HG02840 (cell line): ENCODE measurements around the gene PAM16.
"Not testable (repeated sequence)": the region's sequence is repeated elsewhere in the genome, so short reads cannot be mapped to it uniquely, and the experiment has no call there.

Experiments
- ATAC-seq: cut with Tn5 transposase; IDR thresholded peaks from one replicate; pipeline ENCODE4 v1.9.1; 2021; ENCODE audit warnings: mild to moderate bottlenecking, moderate library complexity, moderate number of reproducible peaks; ENCODE audit not compliant: unreplicated experiment, low FRiP score

The PAM16 gene

DNA sequence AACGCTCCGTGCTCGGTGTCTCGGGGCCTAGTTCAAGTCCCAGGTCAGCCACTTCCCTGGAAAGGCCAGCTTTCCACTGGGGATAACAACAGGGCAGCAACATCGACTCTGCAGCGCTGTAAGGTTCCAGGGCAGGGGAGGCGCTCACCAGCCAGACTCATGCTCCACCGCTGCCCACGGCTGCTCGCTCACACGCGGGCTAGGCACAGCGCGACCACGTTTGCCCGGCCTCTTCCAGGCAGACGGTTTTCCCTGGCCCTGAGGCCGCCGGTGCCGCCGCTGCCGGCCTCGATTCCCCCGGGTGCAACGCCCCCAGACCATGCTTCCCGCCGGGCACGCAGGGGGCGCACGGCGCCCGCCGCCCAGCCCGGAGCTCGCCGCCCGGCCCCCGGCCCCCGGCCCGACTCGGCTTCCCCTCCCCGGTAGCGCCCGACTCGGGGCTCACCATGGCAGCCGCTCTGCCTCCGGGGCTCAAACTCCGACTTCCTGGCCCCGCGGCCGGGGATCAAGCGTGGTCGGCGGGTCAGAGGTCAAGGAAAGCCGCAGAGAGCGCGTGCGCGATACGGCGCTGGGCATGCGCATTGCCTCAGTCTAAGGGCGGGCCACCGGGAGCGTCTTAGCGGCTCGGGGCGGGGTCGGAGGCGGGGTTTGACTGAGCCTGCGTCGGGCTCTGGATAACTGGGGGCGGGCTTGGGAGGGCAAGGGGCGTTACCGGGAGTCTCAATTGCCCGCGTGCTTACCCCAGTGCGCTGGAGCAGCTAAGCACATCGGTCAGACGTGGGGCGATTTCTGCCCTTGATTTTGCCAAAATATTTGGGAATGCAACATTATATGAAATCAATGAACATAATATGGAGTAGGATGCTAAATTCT lies at the start of gene PAM16:
TSS of gene PAM16 (minus strand) at position 535 of the 873 bp plus-strand sequence. CDS start at position 448, 87 bp downstream.
- peak; percentile 90 for ATAC-seq

DNA sequence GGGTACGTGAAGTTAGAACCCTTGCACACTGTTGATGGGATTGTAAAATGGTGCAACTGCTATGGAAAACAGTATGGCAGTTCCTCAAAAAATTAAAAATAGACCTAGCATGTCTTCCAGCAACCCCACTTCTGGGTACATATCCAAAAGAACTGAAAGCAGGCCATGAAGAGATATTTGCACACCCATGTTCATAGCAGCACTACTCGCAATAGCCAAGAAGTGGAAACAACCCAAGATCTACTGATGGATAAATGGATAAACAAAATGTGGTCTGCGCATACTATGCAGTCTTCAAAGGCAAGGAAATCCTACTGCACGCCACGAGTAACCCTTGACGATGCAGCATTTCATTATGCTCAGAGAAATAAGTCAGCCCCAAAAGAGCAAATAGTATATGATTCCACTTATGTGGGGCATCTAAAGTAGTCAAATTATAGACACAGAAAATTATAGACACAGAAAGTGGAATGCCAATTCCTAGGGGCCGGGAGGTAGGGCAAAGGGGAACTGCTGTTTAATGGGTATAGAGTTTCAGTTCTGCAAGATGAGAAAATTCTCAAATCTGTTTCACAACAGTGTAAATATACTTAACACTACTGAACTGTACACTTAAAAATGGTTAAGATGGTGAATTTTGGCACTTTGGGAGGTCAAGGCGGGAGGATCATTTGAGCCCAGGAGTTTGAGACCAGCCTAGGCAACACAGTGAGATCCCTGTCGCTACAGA lies 48.0 kb upstream of the PAM16 start:
- no peak for ATAC-seq

DNA sequence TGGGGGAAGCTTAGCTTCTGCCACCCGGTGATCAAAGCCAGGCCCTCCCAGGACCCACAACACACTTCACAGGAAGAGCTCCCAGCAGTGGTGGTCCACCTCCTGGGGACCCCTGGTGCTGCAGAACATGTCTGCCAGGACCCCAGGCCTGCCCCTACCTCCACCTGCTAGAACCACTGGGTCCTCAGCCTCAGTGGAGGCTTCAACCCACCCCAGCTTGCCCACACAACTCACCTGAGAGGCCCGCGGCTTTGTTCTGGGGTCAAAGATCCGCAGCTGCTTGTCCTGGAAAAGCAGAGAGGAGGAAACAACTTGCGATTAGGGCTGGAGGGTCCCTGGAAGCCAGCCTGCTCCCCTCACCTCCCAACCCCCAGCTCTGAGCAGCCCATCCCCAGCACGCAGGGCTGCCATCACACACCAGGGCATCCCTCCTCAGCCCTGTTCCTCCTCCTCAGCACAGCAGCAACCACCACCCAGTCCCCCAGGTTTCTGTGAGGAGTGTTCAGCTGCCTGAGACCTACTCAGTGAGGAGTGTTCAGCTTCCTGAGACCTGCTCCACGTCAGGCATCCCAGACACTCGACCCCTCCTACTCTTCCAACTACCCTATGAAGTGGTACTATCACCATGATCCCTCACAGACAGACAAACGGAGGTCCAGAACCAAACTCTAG lies 44.1 kb upstream of the PAM16 start:
- no peak for ATAC-seq

DNA sequence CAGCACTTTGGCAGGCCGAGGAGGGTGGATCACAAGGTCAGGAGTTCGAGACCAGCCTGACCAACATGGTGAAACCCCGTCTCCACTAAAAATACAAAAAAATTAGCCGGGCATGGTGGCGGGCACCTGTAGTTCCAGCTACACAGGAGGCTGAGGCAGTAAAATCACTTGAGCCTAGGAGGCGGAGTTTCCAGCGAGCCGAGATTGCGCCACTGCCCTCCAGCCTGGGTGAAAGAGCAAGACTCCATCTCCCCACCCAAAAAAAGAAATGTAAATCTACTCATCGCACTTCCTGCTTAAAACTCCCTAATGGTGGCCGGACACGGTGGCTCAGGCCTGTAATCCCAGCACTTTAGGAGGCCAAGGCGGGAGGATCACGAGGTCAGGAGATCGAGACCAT lies 42.7 kb upstream of the PAM16 start:
- ATAC-seq, result not testable (repeated sequence)

DNA sequence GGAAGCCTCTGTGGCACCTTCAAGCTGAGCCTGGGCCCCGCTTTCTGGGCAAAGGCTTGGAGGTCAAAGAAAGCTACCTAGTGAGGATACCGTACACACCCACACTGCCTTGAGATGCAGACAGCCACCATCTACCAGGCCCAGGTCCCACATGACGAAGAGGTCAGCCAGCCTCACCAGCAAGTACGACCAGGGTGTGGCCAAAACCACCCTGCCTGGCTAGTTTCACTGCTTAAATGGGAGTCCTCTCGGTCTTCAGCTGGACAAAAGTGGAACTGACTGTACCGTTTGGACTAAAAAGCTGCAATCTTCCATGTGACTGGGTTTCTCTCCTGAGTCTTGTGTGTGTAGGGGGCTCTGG lies 42.1 kb upstream of the PAM16 start:
- no peak for ATAC-seq

DNA sequence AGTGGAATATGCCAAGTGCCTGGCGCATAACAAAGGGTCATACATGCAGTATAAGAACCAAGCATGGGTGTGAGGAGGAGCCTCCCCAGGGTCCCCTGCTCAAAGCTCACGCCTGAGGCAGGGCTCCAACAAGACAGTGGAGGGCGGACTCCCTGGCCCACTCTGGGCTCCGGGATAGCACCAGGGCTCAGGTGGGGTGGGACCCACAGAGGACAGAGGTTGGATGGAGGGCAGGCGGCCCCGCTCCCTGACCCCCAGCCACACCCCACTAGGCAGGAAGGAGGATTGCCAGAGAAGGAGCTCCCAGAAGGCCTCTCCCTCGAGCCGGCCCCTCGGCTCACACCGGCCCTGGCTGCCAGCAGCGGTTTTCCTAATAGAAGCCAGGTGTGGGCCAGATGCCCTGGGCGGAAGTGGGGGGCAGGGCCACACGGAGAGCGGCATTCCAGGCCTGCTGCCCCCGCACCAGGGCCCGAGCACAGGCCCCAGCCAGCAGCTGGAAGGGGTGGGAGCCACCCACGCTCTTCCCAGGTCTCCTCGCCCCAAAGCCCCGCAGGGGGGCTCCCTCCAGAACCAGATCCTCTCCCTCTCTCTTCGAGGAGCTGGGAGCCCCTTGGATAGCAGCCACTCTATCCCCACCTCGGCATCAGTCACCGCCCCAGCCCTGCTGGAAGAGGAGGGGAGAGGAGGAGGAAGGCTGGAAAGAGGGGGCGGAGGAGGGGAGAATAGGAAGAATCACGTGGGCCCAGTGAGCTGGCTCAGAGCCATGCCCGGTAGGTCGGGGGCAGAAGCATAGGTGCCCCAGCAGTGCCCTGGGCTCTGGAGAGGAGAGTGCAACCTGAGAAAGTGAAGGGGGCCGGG lies 41.5 kb upstream of the PAM16 start:
- ATAC-seq, result no peak

DNA sequence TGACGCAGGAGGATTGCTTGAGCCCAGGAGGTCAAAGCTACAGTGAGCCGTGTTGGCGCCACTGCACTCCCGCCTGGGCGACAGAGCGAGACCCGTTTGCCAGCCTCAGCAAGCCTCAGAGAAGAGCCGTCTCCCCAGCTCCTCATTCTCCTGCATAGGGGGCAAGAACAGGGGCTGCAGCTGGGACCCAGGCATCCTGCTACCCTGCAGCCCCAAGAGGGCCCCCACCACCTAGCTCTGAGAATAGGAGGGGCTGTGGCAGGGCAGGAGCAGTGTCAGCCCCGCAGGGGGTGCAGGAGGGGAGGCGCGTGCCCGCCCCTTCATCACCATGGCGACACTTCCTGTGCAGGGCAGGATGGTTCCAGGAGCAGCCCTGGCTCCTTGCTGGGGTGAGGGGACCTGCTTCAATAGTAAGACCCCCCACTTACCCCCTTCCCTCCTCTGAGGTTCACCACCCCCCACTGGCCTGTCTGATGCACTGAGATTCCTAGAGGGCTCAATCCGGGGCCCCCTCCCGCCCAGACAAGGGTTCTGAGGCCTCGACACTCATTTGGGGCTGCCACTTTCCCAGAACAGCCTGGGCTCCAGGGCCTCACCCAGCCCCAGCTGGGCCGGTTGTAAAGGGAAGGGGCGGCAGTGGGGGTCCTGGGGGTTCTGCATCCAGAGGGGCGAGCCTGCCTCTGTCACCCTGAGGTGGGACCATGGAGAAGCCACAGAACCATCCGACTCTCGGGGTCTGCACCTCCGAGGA lies 40.7 kb upstream of the PAM16 start:
- no peak for ATAC-seq

DNA sequence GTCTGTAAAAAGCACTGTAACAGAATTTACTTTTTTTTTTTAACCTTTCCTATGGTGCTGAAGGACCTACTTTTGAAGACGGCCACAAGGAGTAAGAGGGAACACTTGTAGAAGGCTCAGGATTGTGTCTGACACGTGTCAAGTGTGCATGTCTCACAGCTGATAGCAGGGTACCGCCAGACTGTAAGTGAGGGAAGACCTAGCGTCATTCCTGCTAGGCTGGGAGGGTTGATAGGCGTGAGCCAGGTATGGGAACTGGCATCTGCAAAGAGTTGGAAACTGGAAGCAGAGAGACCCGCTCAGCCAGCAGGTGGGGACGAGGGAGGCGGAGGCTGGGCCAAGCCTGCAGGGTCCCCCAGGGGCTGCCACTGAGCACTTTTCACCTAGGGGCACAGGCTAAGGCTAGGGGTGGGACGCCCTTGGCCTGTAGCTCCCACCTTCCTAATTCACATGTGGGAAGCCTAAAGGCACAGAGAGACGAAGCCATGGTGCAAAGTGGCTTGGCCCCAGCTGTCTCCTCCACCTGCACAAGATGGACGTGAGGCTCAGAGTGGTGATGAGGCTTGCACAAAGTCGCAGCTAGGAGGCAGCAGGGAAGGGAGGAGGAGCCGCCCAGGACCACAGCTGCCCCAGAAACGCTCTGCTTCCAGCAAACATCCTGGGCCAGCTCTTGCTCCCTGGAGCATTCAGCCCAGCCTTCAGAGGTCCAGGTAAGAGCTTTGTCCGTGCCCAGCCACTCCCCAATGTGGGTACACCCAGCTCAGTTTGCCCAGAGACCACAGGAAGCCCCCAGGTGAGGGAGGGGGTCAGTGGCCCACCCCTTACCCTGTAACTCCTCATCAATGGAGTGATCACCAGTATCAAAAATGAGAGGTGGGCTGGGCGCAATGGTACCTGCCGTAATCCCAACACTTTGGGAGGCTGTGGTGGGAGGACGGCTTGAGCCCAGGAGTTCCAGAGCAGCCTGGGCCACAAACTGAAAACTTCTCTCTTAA lies 39.4 kb upstream of the PAM16 start:
- no peak for ATAC-seq

DNA sequence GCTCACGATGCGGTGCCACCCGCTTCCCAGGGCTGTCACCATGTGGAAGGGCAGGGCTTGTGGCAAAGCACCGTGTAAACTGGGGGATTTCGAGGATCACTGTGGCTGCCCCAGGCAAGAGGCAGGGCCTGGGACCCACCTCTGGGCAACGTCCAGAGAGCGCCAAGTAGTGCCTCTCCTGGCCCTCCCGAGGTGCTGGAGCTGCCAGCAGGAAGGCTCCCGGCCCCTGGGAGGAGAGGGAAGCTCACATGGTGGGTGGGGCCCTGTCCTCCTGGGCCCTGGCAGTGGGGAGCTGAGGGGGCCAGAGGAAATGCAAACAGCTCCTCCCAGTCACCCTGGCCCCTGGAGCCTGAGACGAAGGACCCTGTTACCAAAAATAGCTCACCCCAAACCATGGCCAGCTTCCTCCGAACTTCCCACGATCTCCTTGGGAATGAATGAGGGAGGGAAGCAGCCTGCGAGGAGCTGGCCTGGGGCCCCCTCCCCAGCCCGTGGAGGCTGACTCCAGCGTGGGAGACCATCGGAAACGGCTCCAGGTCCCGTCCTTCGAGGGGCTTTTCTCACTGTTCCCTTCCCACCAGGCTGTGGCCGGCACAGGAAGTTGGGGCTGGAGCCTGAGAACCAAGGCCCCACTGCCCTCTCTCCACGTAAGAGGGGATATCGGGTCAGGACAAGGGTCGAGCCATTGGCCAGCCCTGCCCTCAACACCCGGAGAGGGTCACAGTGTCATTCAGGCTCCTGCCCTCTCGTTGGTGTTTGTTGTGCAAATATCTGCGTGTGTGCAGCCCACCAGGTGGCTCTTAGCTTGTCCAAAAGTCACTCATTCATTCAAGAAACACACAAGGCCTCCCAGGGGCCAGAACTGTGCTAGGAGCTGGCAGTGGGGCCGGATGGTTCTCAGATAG lies 38.2 kb upstream of the PAM16 start:
- no peak for ATAC-seq

DNA sequence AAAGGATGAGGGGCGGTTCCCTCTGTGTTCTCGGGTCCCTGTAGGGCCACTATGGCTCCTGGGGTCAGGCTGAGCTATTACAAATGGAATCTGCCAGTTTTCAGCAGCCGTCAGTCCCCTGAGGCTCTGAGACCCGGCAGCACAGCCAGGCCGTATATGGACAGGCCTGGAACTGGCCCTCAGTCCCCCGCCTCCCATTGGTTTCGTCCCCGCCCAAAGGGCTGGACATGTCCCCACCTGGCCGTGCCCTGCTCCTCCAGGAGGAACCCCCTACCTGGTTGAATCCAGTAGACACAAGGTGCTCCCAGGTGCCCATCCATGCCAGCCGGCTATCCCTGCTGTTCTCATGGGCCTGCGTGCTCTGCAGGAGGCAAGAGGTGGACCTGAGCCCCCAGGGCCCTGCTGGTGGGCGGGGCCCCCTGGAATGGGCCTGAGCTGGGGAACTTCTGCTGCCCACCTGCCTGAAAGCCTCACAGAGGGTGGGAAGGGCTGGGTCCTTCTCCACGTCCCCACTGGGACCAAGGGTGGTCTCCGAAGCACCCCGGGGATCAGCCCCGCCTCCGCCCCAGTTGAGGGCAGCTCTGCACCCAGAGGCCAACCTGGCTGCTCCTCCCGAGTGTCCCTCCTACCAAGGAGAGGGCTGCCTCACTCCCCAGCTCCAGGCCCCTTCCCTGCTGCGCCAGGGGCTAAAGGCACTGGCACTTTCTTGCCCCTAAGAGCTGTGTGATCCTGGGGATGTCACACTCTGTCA lies 37.3 kb upstream of the PAM16 start:
- ATAC-seq, result no peak

DNA sequence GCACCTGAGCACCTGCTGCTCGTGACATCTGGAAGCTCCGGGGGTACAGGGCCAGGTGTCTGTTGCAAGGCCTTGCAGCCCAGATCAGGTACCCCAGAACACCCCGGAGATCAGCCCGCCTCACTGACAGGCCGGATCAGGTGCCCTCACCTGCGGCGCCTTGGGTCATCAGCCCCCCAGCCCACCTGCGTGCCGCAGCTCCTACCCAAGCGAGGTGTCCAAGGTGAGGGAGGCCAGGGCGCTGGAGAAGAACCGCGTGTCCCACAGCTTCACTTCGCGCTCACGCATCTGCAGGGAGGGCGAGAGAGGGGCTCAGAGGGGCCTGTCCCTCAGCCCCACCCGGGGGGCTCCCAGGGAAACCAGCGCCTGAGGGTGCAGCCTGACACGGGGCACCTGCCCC lies 36.7 kb upstream of the PAM16 start:
- no peak for ATAC-seq

DNA sequence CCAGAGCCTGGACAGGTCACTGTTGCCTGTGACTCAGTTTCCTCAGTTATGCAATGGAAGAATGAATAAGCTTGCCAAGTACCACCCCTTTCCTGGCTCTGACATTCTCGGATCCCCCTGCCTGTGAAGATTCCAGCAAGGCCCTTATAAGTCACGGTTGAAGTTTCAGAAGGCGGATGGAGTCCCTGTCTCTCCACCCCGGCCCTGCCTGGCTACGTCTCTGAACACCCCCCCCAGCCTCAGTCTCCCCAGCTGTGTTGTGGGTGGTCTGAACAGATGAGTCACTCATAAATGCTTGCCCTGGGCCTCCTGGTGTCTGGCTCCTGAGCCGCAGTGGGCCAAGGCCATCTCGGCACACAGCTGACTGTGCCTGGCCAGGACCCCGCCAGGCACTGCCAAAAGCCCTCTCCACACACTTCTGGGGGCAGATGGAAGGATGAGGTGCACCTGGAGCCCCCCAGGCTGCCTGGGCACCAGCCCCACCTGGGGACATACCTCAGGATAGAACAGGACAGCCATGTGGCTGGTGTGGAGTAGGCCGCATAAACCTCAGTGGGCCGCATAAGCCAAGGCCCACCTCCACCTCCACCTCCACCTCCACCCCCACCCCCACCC lies 35.9 kb upstream of the PAM16 start:
- ATAC-seq, result no peak

DNA sequence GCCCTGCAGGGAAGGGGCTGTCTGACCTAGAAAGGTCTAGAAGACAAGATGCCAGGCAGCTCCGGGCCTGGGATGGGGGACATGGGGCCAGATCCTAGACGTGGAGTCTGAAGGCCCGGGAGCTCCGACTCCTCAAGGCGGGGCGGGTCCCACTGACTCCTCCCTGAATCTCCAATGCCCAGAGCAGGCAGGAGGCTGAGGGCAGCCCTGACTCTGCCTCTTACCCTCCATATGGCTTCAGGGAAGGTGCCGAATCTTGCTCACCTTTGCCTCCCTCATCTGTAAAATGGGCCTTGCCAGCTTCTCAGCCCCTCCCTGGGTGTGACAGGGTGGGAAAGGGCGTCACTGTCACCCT lies 35.3 kb upstream of the PAM16 start:
- ATAC-seq, result no peak

DNA sequence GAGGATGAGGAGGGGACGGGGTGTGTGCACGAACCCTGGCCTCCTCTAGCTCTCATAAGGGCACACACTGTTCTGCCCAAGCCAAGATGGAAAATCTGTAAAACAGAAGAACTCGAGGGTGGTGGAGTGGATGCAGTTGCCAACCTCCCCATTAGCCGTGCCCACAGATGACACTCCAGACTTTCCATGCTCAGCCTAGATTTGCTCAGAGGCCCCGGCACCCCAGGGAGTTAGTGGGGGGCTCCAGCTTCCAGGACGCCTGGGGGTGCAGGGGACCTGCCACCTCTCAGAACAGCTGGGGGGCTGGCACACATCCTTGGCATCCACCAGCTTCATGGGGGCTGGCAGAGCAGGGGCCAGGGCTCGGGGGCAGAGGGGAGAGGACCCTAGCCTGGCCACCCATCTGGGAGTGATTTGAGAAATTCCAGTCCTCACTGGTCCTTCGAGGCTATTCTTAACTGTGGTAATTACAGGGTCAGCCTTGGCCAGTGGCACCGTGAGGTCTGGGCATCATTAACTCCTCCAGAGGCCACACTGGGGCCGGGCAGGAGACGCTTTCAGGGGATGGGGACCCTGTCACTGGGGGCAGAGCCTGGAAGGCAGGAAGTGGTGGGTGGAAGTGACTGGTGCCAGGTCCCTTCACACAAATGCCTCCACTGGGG lies 34.8 kb upstream of the PAM16 start:
- no peak for ATAC-seq

DNA sequence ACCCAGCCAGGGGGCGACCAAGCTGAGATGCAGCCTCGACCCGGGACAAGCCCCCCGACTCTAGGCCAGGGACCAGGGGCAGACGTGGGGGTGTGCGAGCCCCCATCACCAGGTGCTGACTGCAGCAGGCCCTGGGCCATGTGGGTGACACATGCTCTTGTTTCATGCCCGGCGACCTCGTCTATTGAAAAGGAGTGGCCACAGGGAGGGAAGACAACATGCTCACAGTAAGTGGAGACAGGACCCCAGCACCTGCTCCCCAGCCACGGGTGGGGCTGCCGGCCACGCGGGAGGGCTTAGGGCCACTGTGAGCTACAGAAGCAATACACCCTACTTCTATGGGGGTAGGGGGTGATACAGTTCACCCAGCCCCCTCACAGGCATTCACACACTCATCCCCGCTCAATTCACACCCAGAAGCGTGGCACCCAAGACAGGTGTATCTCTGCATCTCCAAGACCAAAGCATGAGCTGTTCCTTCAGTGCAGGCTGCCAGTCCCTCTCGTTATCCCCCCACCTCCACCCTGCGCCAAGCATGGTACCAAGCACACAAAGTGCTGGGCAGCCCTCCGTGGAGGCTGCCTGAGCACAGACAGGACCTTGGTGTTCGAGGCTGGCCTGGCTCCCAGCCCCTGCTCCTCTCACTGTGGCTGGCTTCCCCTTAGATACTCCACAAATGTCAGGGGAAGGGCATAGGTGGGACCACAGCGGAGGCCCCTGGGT lies 34.1 kb upstream of the PAM16 start:
- ATAC-seq, result no peak
